Heart left ventricle (tissue), 13 donors: ENCODE measurements around the gene DLX4.

Experiments used
- POLR2A ChIP-seq, 2 donors: fragments of 450-650 bp; IDR thresholded peaks; one replicate each; pipeline ENCODE4 v1.6.1; 2017; ENCODE audit warnings: antibody characterized with exemption in 2 of 2, mild to moderate bottlenecking in 2 of 2, moderate library complexity in 2 of 2
- TF ChIP-seq, protein P1 (sequence below), 12 donors: fragments of 200-600 bp; sonication (generic) in 4 of 12; IDR thresholded peaks; one replicate each; pipeline versions ENCODE4 v1.5.0 to v1.8.0; 2018 to 2022; ENCODE audit warnings: antibody characterized with exemption in 12 of 12, mild to moderate bottlenecking in 5 of 12
- donor health status: ischemic (EF 13 %, LVEDD 7.1; RV severe dilation, severe dysfunction).
- donor health status: DM: no; HTN: yes; CAD: no.
- donor health status: DM: no; HTN: no; CAD: no.
- donor health status: ischemic (EF 25% LVEDD 6.9; RV normal size, moderate dysfunction).
- donor health status: ischemic (EF 25% LVEDD 5.7; RV mildly dilated, moderate dysfunction).
- donor health status: ischemic (EF 35%, LVEDD 5.7; RV mildly dilated, moderate dysfunction).
- donor health status: nonischemic (EF 11% LVEDD 7.7; RV severe dilation, severe dysfunction).
- donor health status: DM: yes; HTN: yes; CAD: no.
- donor health status: PGD.
- donor health status: ischemic (EF 29% LVEDD 5.4; RV normal size, mild dysfunction).
- donor health status: nonischemic (EF 23%, LVEDD 6.1; RV moderate dilation, normal function).

DNA sequence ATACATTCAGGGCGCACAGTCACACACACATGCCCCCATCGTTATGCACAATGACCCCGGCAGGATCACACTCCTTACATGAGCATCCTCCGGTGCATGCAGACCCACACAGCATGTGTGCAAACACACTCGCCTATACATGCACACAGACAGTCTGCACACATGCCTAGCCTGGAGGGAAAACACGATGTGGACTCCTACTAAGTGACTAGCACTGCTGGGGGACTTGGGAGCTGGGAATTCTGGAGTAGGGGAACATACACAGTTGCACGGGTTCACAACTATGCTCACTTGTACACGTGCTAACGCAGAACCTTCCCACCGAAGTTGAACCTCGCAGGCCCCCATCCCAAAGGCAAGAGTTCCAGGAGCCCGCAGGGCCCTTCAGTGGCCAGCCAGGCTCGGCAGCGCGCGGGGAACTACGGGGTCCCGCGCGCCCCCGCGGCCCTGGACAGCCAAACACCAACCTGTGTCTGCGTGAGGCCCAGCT is 24.0 kb downstream of the DLX4 start:
- TF ChIP-seq, protein P1, sequence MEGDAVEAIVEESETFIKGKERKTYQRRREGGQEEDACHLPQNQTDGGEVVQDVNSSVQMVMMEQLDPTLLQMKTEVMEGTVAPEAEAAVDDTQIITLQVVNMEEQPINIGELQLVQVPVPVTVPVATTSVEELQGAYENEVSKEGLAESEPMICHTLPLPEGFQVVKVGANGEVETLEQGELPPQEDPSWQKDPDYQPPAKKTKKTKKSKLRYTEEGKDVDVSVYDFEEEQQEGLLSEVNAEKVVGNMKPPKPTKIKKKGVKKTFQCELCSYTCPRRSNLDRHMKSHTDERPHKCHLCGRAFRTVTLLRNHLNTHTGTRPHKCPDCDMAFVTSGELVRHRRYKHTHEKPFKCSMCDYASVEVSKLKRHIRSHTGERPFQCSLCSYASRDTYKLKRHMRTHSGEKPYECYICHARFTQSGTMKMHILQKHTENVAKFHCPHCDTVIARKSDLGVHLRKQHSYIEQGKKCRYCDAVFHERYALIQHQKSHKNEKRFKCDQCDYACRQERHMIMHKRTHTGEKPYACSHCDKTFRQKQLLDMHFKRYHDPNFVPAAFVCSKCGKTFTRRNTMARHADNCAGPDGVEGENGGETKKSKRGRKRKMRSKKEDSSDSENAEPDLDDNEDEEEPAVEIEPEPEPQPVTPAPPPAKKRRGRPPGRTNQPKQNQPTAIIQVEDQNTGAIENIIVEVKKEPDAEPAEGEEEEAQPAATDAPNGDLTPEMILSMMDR (IDR thresholded peaks at IDR 0.05): no peak
- TF ChIP-seq POLR2A (IDR thresholded peaks at IDR 0.05): no peak
